H1 (cell line): Measurements from ENCODE around the gene PSD2. TPM values are rescaled to one million over a fixed set of nuclear protein-coding genes. Genes with fewer than 3 reads are reported as not detected.

Experiments
- CTCF ChIA-PET: fragments of 300-600 bp; sonication (Branson Sonifier 250); formaldehyde crosslinking; loops from one replicate; lab custom pipeline; 2021; ENCODE audit not compliant: partially characterized antibody; lab: Charles Lee
- POLR2A ChIA-PET: fragments of 300-600 bp; sonication (Branson Sonifier 250); formaldehyde crosslinking; loops from one replicate; lab custom pipeline; 2021; ENCODE audit warnings: inconsistent platforms; ENCODE audit not compliant: partially characterized antibody; lab: Charles Lee
- DNase-seq, 2 experiments: peaks; one replicate each; pipeline versions ENCODE4 v3.0.0 to v3.0.0-alpha.2; 2010 to 2022; ENCODE audit warnings: low spot score in 2 of 2, low read depth in 1 of 2, mixed read lengths in 1 of 2
- FAIRE-seq: peaks from 2 replicates; lab custom pipeline; 2011; peaks lifted over from hg19 to GRCh38; lab: Jason Lieb, UNC
- H2AFZ ChIP-seq: 2 replicates; pipeline ENCODE4 v1.8.1; 2012; ENCODE audit warnings: low read length, inconsistent platforms
- H2AK5ac ChIP-seq: 2 replicates; pipeline ENCODE4 v1.6.1; 2013; ENCODE audit warnings: low read depth, low read length
- H2BK120ac ChIP-seq: replicated peaks from 2 replicates; pipeline ENCODE3; 2013; ENCODE audit warnings: low read depth, low read length, inconsistent platforms
- H2BK12ac ChIP-seq: 2 replicates; pipeline ENCODE4 v1.6.1; 2013; ENCODE audit warnings: low read depth, low read length
- H2BK15ac ChIP-seq: 2 replicates; pipeline ENCODE4 v1.6.1; 2013; ENCODE audit warnings: low read length
- H2BK20ac ChIP-seq: 2 replicates; pipeline ENCODE4 v1.6.1; 2013; ENCODE audit warnings: low read length
- H2BK5ac ChIP-seq: 2 replicates; pipeline ENCODE4 v1.6.1; 2013; ENCODE audit warnings: low read depth, low read length
- H3K14ac ChIP-seq: 2 replicates; pipeline ENCODE4 v1.6.1; 2013; ENCODE audit warnings: inconsistent platforms; ENCODE audit not compliant: insufficient read length
- H3K18ac ChIP-seq: 2 replicates; pipeline ENCODE4 v1.6.1; 2013; ENCODE audit warnings: low read length; ENCODE audit errors: extremely low read depth
- H3K23ac ChIP-seq: 2 replicates; pipeline ENCODE4 v1.6.1; 2013; ENCODE audit warnings: inconsistent platforms; ENCODE audit not compliant: insufficient read length
- H3K23me2 ChIP-seq: 2 replicates; pipeline ENCODE4 v1.6.1; 2013; ENCODE audit warnings: low read depth, low read length
- H3K27ac ChIP-seq: 2 replicates; pipeline ENCODE4 v1.6.1; 2011; ENCODE audit warnings: low read depth, low read length, inconsistent platforms
- H3K27me3 ChIP-seq, 4 experiments: replicated peaks in 1 of 4; 1 replicate in 1 of 4; 2 replicates in 3 of 4; pipeline versions ENCODE4 v1.6.1 to v1.8.1; 2011 to 2013; ENCODE audit warnings: low read length in 3 of 4, mild to moderate bottlenecking in 3 of 4, inconsistent platforms in 2 of 4, mixed read lengths in 2 of 4, moderate library complexity in 1 of 4; ENCODE audit not compliant: control insufficient read depth in 3 of 4, insufficient read depth in 3 of 4; ENCODE audit errors: extremely low read depth in 1 of 4
- H3K36me3 ChIP-seq, 4 experiments: 2 replicates each; pipeline versions ENCODE4 v1.6.1 to v1.8.1; 2011 to 2013; ENCODE audit warnings: mild to moderate bottlenecking in 4 of 4, low read length in 3 of 4, moderate library complexity in 2 of 4, control low read depth in 1 of 4, inconsistent platforms in 1 of 4; ENCODE audit not compliant: insufficient read depth in 4 of 4, control insufficient read depth in 2 of 4
- H3K4ac ChIP-seq: replicated peaks from 2 replicates; pipeline ENCODE3; 2013; ENCODE audit warnings: low read length, low read depth, mixed read lengths, inconsistent platforms; ENCODE audit not compliant: insufficient read length
- H3K4me1 ChIP-seq, 4 experiments: replicated peaks in 1 of 4; 1 replicate in 1 of 4; 2 replicates in 3 of 4; pipeline versions ENCODE4 v1.6.1 to v1.8.1; 2011 to 2013; ENCODE audit warnings: low read length in 3 of 4, inconsistent platforms in 2 of 4, mixed read lengths in 1 of 4; ENCODE audit not compliant: insufficient read depth in 4 of 4, control insufficient read depth in 3 of 4
- H3K4me2 ChIP-seq, 2 experiments: 2 replicates each; pipeline versions ENCODE4 v1.6.1 to v1.8.1; 2011 to 2013; ENCODE audit warnings: low read depth in 2 of 2, low read length in 2 of 2, control low read depth in 1 of 2, inconsistent platforms in 1 of 2, mild to moderate bottlenecking in 1 of 2; ENCODE audit not compliant: insufficient read depth in 1 of 2
- H3K4me3 ChIP-seq, 4 experiments: fragments of 200-600, 300-600 bp in 1 of 4; sonication (generic), shearing (Covaris generic), sonication (Bioruptor Twin) in 1 of 4; 2 replicates each; pipeline versions ENCODE4 v1.5.1 to v1.8.1; 2011 to 2016; ENCODE audit warnings: low read length in 4 of 4, low read depth in 3 of 4, control low read depth in 2 of 4, inconsistent platforms in 2 of 4, mild to moderate bottlenecking in 2 of 4, mixed read lengths in 1 of 4, moderate library complexity in 1 of 4; ENCODE audit not compliant: insufficient read depth in 2 of 4; ENCODE audit errors: extremely low read depth in 1 of 4
- H3K56ac ChIP-seq: replicated peaks from 2 replicates; pipeline ENCODE3; 2013; ENCODE audit warnings: low read depth, mild to moderate bottlenecking, mixed read lengths, low read length, inconsistent platforms; ENCODE audit not compliant: insufficient read length
- H3K79me1 ChIP-seq: 2 replicates; pipeline ENCODE4 v1.6.1; 2013; ENCODE audit warnings: low read depth, low read length, control low read depth
- H3K79me2 ChIP-seq, 2 experiments: 2 replicates each; pipeline versions ENCODE4 v1.6.1 to v1.8.1; 2012 to 2013; ENCODE audit warnings: low read length in 2 of 2, mild to moderate bottlenecking in 2 of 2, inconsistent platforms in 1 of 2; ENCODE audit not compliant: insufficient read depth in 2 of 2, control insufficient read depth in 1 of 2
- H3K9ac ChIP-seq, 4 experiments: replicated peaks in 1 of 4; 1 replicate in 1 of 4; 2 replicates in 3 of 4; pipeline versions ENCODE4 v1.6.1 to v1.8.1; 2011 to 2013; ENCODE audit warnings: low read depth in 3 of 4, low read length in 3 of 4, control low read depth in 2 of 4, mild to moderate bottlenecking in 2 of 4, moderate library complexity in 2 of 4, inconsistent platforms in 1 of 4; ENCODE audit errors: extremely low read depth in 1 of 4
- H3K9me3 ChIP-seq, 2 experiments: 2 replicates each; pipeline versions ENCODE4 v1.6.1 to v1.8.1; 2012 to 2013; ENCODE audit warnings: mild to moderate bottlenecking in 2 of 2, moderate library complexity in 2 of 2, control low read depth in 1 of 2, inconsistent platforms in 1 of 2, low read depth in 1 of 2, low read length in 1 of 2, mixed read lengths in 1 of 2; ENCODE audit not compliant: insufficient read depth in 2 of 2
- H4K20me1 ChIP-seq, 2 experiments: replicated peaks in 1 of 2; 2 replicates each; pipeline versions ENCODE3 to v1.8.1; 2011 to 2013; ENCODE audit warnings: inconsistent platforms in 2 of 2, low read length in 2 of 2, mild to moderate bottlenecking in 1 of 2; ENCODE audit not compliant: insufficient read depth in 2 of 2, control insufficient read depth in 1 of 2
- H4K5ac ChIP-seq: 2 replicates; pipeline ENCODE4 v1.6.1; 2013; ENCODE audit warnings: low read length, low read depth, mixed read lengths, inconsistent platforms; ENCODE audit not compliant: insufficient read length
- H4K8ac ChIP-seq: 2 replicates; pipeline ENCODE4 v1.8.0; 2013; ENCODE audit warnings: mild to moderate bottlenecking, moderate library complexity, low read length, inconsistent platforms; ENCODE audit not compliant: insufficient read depth; ENCODE audit errors: extremely low read depth
- H4K91ac ChIP-seq: replicated peaks from 2 replicates; pipeline ENCODE3; 2013; ENCODE audit warnings: low read length, mixed read lengths, inconsistent platforms; ENCODE audit not compliant: insufficient read length
- CHD1 ChIP-seq: IDR thresholded peaks from 2 replicates; pipeline ENCODE4 v1.6.1; 2012; ENCODE audit warnings: low read depth, low read length, improper control_type of control experiment
- CTCF ChIP-seq, 3 experiments: IDR thresholded peaks; 1 replicate in 2 of 3; 2 replicates in 1 of 3; pipeline versions ENCODE4 v1.5.1 to v1.6.1; 2011; ENCODE audit warnings: low read length in 3 of 3, mild to moderate bottlenecking in 3 of 3, inconsistent platforms in 2 of 3, low read depth in 1 of 3, moderate library complexity in 1 of 3; ENCODE audit not compliant: insufficient read depth in 1 of 3; ENCODE audit errors: control extremely low read depth in 1 of 3
- EGR1 ChIP-seq: IDR thresholded peaks from 2 replicates; pipeline ENCODE4 v1.6.1; 2011; ENCODE audit warnings: low read depth, low read length, borderline replicate concordance
- KDM1A ChIP-seq: fragments of 200-600, 300-600 bp; sonication (generic); IDR thresholded peaks from 2 replicates; pipeline ENCODE4 v1.7.1; 2016; ENCODE audit warnings: mild to moderate bottlenecking, low read length, borderline replicate concordance
- PHF8 ChIP-seq: fragments of 200-600 bp; sonication (generic); conservative IDR thresholded peaks from 2 replicates; pipeline ENCODE4 v1.7.1; 2012; ENCODE audit warnings: low read depth, mild to moderate bottlenecking, inconsistent platforms, low read length, moderate library complexity
- RBBP5 ChIP-seq: IDR thresholded peaks from 2 replicates; pipeline ENCODE4 v1.7.1; 2012; ENCODE audit warnings: low read depth, mild to moderate bottlenecking, inconsistent platforms, low read length, moderate library complexity, borderline replicate concordance
- TAF7 ChIP-seq: optimal IDR thresholded peaks from 2 replicates; pipeline ENCODE3; 2011; ENCODE audit warnings: low read depth, mild to moderate bottlenecking, inconsistent platforms, low read length, moderate library complexity, borderline replicate concordance
- WGBS, 2 experiments: shearing (Covaris generic) in 1 of 2; methylation state at CpG; one replicate each; pipeline versions ENCODE4 v1.1.6 to v1.1.7; 2013 to 2015; ENCODE audit warnings: low lambda C conversion rate in 2 of 2, mixed read lengths in 2 of 2, inconsistent platforms in 1 of 2, low coverage in 1 of 2, missing lambda C conversion rate in 1 of 2; ENCODE audit not compliant: insufficient replicate concordance in 2 of 2, insufficient coverage in 1 of 2, insufficient read length in 1 of 2; ENCODE audit errors: extremely low coverage in 1 of 2, missing lambda C conversion rate in 1 of 2; 5-methylcytosine and 5-hydroxymethylcytosine counted together
- polyA plus RNA-seq, 7 experiments: library from polyadenylated mRNA; depleted of rRNA in 3 of 7; stranded (reverse) in 5 of 7; unstranded in 2 of 7; fragments of >200 nt in 5 of 7; fragments of 200-250 nt in 2 of 7; gene quantifications; 1 replicate in 5 of 7; 2 replicates in 1 of 7; 4 replicates in 1 of 7; pipeline versions ENCODE4 v1.2.1 to v1.2.3, GENCODE V29; 2011 to 2013; ENCODE audit warnings: missing spikeins in 2 of 7, mixed read lengths in 2 of 7
- total RNA-seq: library from RNA; stranded (reverse); fragmentation: NEBNext Ultra II Directional; extraction: Animal tissue kit (Norgen Biotek cat#: 25700); gene quantifications from 2 replicates; pipeline ENCODE4 v1.2.1, GENCODE V29; 2021

PSD2 gene
- total and polyA plus RNA-seq, 2 of the 8 experiments (the other 6 are each of a cell fraction or from before 2014, with no cell fraction given): 0.06 to 0.14 TPM

GRCh38 chr5:139811274-139811607, 15.6 kb downstream of the PSD2 start:
- CTCF ChIA-PET: interaction anchor here (1.3 to 3.3 kb wide), 7 partner anchors 8 to 35 kb away, joined by 3 to 16 read pairs (median 3); no protein-coding TSS in a partner anchor
- TF ChIP-seq KDM1A: no peak
- no peak for TF ChIP-seq RBBP5
- no peak for TF ChIP-seq CTCF (IDR thresholded peaks at IDR 0.05; ENCODE audit: control extremely low read depth in 1 of 3, insufficient read depth in 1 of 3, low read depth in 1 of 3, low read length in 3 of 3)
- no peak for TF ChIP-seq TAF7
- no peak for TF ChIP-seq PHF8
- TF ChIP-seq EGR1: no peak
- TF ChIP-seq CHD1: no peak

More at GRCh38 chr5:139811274-139811607, 15.6 kb downstream of the PSD2 start:
- Histone ChIP-seq H3K23ac (no peak overlapping the region), H3K18ac (no peak overlapping the region), H4K5ac (no peak overlapping the region), H2BK20ac (no peak overlapping the region), H3K36me3 (no peaks in the 10 kb centered on the region), H2AFZ (no peak overlapping the region), H2BK12ac (no peak overlapping the region), H3K4me1 (no peaks in the 10 kb centered on the region), H3K9ac (no peak overlapping the region), H3K79me2 (no peaks in the 10 kb centered on the region), H2BK5ac (no peak overlapping the region), H3K27ac (no peak overlapping the region), H4K20me1 (no peaks in the 10 kb centered on the region), H4K91ac (no peak overlapping the region), H3K14ac (no peak overlapping the region), H3K79me1 (no peaks in the 10 kb centered on the region), H3K56ac (no peak overlapping the region), H3K4me2 (no peak overlapping the region), H2BK15ac (no peak overlapping the region), H3K4me3 (no peak overlapping the region), H3K23me2 (no peaks in the 10 kb centered on the region), H2AK5ac (no peak overlapping the region), H3K4ac (no peak overlapping the region), H4K8ac (no peak overlapping the region), H2BK120ac (no peak overlapping the region), H3K9me3 (no peaks in the 10 kb centered on the region), H3K27me3 (no peaks in the 10 kb centered on the region)
- 88% methylated on average over 1 of the region's 2 CpGs; no CpG with 5 or more reads in 1 of the 2 experiments for WGBS, 2 experiments
- FAIRE-seq: no peak
- DNase-seq: no peak
- POLR2A ChIA-PET: no interaction called here
